ENCODE measurements around the gene KSR1.
"Not testable (repeated sequence)": the region's sequence is repeated elsewhere in the genome, so short reads cannot be mapped to it uniquely, and the experiment has no call there.

The KSR1 gene

GRCh38 chr17:27496437-27496943 is 40.2 kb downstream of the KSR1 start:
- no peak for DNase-seq

- no peak for DNase-seq
These were observed 40.7 kb downstream of the KSR1 start for GRCh38 chr17:27496971-27497370.

- no peak for DNase-seq
These were observed 41.4 kb downstream of the KSR1 start for GRCh38 chr17:27497696-27498095.

- no peak for DNase-seq
These were observed 42.5 kb downstream of the KSR1 start for GRCh38 chr17:27498615-27499309.

GRCh38 chr17:27499451-27500265 is 43.4 kb downstream of the KSR1 start:
- no peak for DNase-seq

- not testable (repeated sequence) for DNase-seq
These were observed 45.1 kb downstream of the KSR1 start for GRCh38 chr17:27501338-27501737.

- no peak for DNase-seq
These were observed 46.5 kb downstream of the KSR1 start for GRCh38 chr17:27502526-27503324.

- no peak for DNase-seq
These were observed 47.4 kb downstream of the KSR1 start for GRCh38 chr17:27503611-27504010.

- no peak for DNase-seq
These were observed 48.1 kb downstream of the KSR1 start for GRCh38 chr17:27504188-27504995.

- peak; percentile 57 for DNase-seq
These were observed 50.3 kb downstream of the KSR1 start for GRCh38 chr17:27506348-27507218.

- DNase-seq, result no peak
These were observed 55.1 kb downstream of the KSR1 start for GRCh38 chr17:27511168-27511883.

GRCh38 chr17:27512031-27512430 is 55.8 kb downstream of the KSR1 start:
- DNase-seq, result no peak

GRCh38 chr17:27512511-27513346 is 56.5 kb downstream of the KSR1 start:
- DNase-seq, result no peak

- no peak for DNase-seq
These were observed 57.6 kb downstream of the KSR1 start for GRCh38 chr17:27513849-27514248.

- no peak for DNase-seq
These were observed 58.6 kb downstream of the KSR1 start for GRCh38 chr17:27514595-27515413.

GRCh38 chr17:27518048-27518447 is 61.8 kb downstream of the KSR1 start:
- no peak for DNase-seq

- DNase-seq, result no peak
These were observed 62.6 kb downstream of the KSR1 start for GRCh38 chr17:27518545-27519521.

- no peak for DNase-seq
These were observed 63.3 kb downstream of the KSR1 start for GRCh38 chr17:27519550-27519949.

All from T1000 (cell line).